HG02840 (cell line): ENCODE measurements around the gene DDIT4L.
"Not testable (repeated sequence)": the region's sequence is repeated elsewhere in the genome, so short reads cannot be mapped to it uniquely, and the experiment has no call there.

Experiments
- ATAC-seq: cut with Tn5 transposase; IDR thresholded peaks from one replicate; pipeline ENCODE4 v1.9.1; 2021; ENCODE audit warnings: mild to moderate bottlenecking, moderate library complexity, moderate number of reproducible peaks; ENCODE audit not compliant: unreplicated experiment, low FRiP score

DDIT4L gene

GRCh38 chr4:100168521-100168920 is 21.7 kb downstream of the DDIT4L start:
- ATAC-seq = no peak

- no peak for ATAC-seq
These were observed 23.8 kb downstream of the DDIT4L start for GRCh38 chr4:100166297-100167039.

GRCh38 chr4:100165809-100166208 is 24.5 kb downstream of the DDIT4L start:
- no peak for ATAC-seq

- no peak for ATAC-seq
These were observed 25.2 kb downstream of the DDIT4L start for GRCh38 chr4:100164808-100165760.

- no peak for ATAC-seq
These were observed 28.1 kb downstream of the DDIT4L start for GRCh38 chr4:100162027-100162685.

- no peak for ATAC-seq
These were observed 41.1 kb downstream of the DDIT4L start for GRCh38 chr4:100149190-100149589.

GRCh38 chr4:100147684-100148083 is 42.6 kb downstream of the DDIT4L start:
- ATAC-seq = no peak

GRCh38 chr4:100147198-100147597 is 43.1 kb downstream of the DDIT4L start:
- ATAC-seq = no peak

- ATAC-seq = no peak
These were observed 43.5 kb downstream of the DDIT4L start for GRCh38 chr4:100146756-100147155.

GRCh38 chr4:100137320-100137719 is 52.9 kb downstream of the DDIT4L start:
- not testable (repeated sequence) for ATAC-seq
